SKM-1 treated with dmso at 0.1 percent for 144 hours (cell line): ENCODE data around the gene CFAP91.
"Not testable (repeated sequence)": the region's sequence is repeated elsewhere in the genome, so short reads cannot be mapped to it uniquely, and the experiment has no call there.

Experiments
- DNase-seq: peaks from one replicate; lab custom pipeline; 2025; ENCODE audit not compliant: unreplicated experiment; lab: John Stamatoyannopoulos, UW

CFAP91 gene

DNA sequence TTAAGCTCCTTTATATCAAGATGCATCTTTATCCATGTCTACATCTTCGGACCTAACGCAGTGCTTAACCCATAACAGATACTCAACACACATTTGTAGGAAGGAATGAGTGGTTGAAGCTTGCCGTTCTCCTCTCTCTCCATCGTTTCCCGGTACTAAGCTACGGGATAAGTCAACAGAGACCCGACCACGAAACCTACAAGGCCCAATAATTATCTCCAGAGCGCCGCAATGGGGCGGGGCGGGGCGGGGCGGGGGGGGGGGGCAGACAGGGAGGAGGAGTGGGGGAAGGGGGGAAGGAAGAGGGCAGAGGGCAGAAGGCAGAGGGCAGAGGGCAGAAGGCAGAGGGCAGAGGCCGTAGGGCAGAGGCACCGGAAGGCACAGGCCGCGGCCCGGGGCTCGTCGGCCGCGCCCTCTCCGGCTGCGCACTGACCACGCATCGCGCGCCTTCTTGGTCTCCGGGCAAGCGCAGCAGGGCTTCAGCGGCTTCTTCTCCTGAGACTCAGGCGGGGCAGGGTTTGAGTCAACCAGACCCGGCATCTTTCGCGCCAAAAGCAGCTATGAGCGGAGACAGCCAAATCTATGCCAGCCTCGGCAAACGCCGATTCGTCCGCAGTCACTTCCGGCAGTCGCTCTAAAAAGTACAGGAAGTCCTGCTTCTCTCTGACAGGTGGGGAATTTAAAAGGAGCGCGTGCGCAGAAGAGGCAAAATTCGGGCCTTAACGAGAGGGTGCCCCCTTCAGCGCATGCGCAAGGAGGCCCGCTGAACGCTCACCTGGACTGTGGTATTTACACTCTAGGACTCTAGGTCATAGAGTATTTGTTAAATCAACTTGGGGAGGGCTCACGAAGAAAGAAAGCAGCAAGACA lies 25.8 kb upstream of the CFAP91 start, which contains the start of gene COX17:
Gene COX17 (minus strand): TSS at position 636 of the 870 bp plus-strand sequence. CDS start 96 bp downstream, at position 540.
- peak; percentile 89 for DNase-seq

DNA sequence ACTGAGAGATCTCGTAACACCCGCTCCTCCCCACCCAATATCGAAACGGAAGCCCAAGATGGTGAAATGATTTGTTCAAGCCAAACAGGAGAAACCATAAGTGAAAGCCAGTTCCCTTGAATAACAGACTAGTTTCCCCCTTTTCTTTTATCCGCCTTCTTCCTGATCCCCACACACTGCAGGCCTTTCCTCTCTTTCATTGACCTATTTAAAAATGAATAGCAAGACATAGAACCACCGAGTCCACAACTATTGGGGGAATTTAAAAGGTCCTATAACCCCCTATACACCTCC lies 25.2 kb upstream of the CFAP91 start:
- no peak for DNase-seq

DNA sequence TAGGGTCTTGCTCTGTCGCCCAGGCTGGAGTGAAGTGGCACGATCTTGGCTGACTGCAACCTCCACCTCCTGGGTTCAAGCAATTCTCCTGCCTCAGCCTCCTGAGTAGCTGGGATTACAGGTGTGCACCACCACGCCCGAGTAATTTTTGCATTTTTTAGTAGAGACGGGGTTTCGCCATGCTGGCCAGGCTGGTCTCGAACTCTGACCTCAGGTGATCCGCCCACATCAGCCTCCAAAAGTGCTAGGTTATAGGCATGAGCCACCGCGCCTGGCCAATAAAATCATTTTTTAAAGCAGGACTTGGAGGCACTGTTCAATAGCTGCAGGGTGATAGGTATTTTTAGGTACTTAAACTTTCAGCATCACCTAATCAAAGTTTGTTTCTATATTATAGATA lies 24.6 kb upstream of the CFAP91 start:
- not testable (repeated sequence) for DNase-seq

GRCh38 chr3:119679874-119680273 lies 22.9 kb upstream of the CFAP91 start:
- no peak for DNase-seq

- DNase-seq, result peak; percentile 12
Observed at GRCh38 chr3:119681279-119681678, 21.5 kb upstream of the CFAP91 start.

DNA sequence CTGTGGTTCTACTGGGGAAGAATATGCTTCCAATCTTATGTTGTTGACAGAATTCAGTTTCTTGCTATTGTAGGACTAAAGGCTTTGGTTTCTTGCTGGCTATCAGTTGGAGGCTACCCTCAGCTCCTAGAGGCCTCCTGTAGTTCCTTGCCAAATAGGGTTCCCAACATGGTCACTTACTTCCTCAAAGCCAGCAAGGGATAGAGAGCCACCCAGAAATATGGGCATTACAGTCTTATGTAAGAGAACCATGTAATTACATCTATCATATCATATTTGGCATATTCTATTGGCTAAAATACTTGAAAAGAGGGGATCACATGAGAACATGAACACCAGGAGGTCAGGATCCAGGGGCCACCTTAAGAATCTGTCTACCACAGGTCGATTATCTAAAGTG lies 19.4 kb upstream of the CFAP91 start:
- DNase-seq, result no peak

GRCh38 chr3:119690043-119690656 lies 12.7 kb upstream of the CFAP91 start:
- peak; percentile 21 for DNase-seq

GRCh38 chr3:119695480-119695879 lies 7.3 kb upstream of the CFAP91 start:
- no peak for DNase-seq

DNA sequence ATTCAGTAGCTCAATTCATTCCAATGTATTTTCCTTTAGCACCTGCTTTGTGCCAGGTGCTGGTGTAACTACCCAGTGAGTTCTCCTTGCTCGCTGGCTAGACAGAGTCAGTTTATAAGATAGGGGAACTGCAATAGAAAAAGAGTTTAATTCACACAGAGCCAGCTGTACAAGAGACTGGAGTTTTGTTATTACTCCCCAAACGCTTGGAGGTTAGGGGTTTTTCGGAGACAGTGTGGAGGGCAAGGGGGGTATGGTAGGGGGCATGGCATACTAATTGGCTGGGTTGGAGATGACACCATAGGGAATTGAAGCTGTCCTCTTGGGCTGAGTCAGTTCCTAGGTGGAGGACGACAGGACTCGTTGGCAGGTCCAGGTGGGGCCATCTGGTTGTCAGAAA lies 5.4 kb upstream of the CFAP91 start:
- DNase-seq, result no peak

DNA sequence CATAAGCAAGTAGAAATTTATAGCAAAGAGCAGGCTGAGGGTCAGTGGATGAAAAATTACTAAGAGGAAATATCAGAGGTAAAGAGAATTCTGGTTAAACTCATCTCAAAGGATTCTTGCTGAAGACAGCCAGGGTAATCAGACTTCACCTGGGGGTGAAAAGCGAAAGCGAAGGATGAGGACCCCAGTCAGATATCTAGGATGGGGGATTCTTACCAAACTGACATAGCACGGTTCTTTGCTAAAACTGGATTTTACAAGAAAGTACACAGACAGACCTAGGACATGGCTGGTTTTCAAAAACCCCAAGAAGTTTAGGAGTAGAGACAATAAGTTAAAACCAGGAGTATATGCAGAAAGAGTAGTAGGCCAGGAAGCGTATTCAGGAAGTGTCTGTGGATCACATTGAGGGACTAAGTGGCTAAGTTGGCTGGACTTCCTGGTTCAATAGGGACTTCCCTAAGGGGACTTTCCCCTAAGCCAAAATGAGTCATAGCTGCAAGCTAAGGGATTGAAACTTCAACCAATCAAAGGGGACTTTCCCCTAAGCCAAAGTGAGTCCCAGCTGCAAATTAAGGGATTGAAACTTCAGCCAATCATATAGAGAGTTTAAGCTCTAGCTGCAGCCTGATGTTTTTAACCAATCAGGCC lies 2.4 kb upstream of the CFAP91 start:
- DNase-seq, result peak; percentile 33

DNA sequence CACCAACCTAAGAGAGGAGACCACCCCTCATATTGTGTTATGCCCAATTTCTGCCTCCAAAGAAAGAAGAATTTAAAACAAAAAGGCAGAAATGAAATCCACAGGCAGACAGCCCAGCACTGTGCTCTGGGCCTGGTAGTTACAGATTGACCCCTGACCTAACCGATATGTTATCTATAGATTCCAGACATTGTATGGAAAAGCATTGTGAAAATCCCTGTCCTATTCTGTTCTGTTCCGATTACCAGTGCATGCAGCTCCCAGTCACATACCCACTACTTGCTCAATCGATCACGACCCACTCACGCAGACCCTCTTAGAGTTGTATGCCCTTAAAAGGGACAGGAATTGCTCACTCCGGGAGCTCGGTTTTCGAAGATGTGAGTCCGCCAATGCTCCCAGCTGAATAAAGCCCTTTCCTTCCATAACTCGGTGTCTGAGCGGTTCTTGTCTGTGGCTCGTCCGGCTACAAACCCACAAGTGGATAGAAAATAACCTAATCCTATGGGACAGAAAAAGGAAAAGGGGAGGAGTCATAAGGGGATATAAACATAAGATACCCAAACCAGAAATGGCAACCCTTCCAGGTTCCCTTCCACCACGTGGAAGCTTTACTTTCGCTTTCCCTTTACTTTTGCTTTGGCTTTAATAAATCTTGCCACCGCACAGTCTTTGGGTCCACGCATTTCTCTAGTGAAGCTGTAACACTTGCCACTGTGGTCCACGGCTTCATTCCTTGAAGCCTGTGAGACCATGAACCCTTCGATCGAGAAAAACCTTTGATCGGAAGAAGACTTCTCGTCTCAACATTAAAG lies 1.7 kb upstream of the CFAP91 start:
- DNase-seq, result no peak

- DNase-seq, result no peak
Observed at GRCh38 chr3:119703820-119704531, 1.2 kb downstream of the CFAP91 start.

GRCh38 chr3:119715105-119715504 lies 12.3 kb downstream of the CFAP91 start:
- no peak for DNase-seq

DNA sequence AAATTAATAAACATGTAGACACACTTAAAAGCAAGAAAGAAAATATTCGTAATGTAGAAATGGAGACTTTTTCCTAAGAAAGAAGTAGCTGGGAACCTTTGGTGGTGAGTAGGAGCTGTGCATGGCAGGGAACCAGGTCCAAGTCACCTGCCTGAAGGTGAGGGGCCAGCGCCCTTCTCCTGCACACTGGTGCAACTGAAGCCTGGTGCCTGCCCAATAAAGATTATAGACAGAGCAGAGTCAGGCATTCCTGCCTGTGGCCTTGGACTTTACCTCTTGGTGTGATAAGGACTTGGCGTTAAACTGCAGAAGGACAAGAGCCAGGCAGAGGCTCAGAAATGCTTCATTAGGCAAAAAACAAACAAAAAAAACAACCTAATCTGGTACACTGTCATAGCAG lies 14.2 kb downstream of the CFAP91 start:
- DNase-seq, result no peak

- DNase-seq, result no peak
Observed at GRCh38 chr3:119717520-119717919, 14.7 kb downstream of the CFAP91 start.

- no peak for DNase-seq
Observed at GRCh38 chr3:119723022-119723421, 20.2 kb downstream of the CFAP91 start.

- no peak for DNase-seq
Observed at GRCh38 chr3:119726909-119727308, 24.1 kb downstream of the CFAP91 start.

GRCh38 chr3:119729996-119730395 lies 27.2 kb downstream of the CFAP91 start:
- DNase-seq, result no peak

GRCh38 chr3:119731560-119732343 lies 28.9 kb downstream of the CFAP91 start:
- DNase-seq, result no peak

DNA sequence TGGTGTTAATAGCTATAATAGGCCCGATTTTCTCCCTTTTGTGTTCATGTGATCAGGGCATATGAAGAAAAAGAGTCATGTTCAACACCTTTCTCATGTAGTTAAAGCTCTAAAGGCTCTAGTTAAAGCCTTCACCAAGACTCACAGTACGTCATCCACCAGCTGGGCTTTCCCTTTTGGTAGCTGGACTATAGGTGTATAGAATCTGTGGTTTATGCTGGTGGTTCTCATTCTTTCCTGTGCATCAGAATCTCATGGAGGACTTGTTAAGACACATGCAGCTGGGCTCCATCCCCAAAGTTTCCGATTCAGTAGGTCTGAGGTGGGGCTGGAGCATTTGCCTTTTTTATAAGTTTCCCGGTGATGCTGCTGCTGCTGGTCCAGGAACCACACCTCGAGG lies 31.0 kb downstream of the CFAP91 start:
- DNase-seq, result no peak
